ENCODE data around the gene CYBA. TPM values are rescaled to one million over a fixed set of nuclear protein-coding genes. Genes with fewer than 3 reads are reported as not detected.

Gene CYBA
- total and polyA plus RNA-seq, 9 of the 15 experiments (the other 6 are each of a cell fraction or from before 2014, with no cell fraction given) = 0.34 to 683 (median 93.0) TPM

DNA sequence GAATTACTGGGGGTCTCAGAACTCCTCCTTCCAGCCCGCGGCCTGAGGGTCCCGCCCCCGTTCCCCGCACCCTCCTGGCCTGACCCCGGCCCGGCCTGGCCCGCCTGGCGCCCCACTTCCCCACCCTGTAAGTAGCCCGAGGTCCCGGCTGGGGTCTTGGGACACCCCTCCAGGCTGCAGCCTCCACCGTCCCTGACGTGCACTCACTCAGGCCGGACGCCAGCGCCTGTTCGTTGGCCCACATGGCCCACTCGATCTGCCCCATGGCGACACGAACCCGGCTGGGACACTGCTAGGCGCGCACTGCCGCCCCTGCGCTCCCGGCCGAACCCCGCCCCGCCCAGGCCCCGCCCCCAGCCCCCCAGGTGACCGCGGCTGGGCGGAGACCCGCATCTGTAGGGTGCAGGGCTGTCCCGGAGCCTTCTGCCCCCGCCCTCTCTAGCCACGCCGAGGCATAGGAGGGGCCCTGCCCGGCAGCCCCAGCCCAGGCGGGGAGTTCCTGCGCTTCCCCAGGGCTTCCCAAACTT, at the start of gene CYBA (continued):
- TF ChIP-seq ZNF639 (CRISPR knock-in tag; conservative IDR thresholded peaks at IDR 0.05 in 1 of 2, IDR thresholded peaks at IDR 0.05 in 1 of 2) (0 out of 4 replicates have a peak, but pooled peaks of 1 of the 2 experiments have one; percentile 10), BCOR (IDR thresholded peaks at IDR 0.05) (no peak), BRD4 (IDR thresholded peaks at IDR 0.05) (peak; percentile 20; the same call in 1 of the 2 replicates), CREM (IDR thresholded peaks at IDR 0.05; ENCODE audit: low read depth) (no peak)

- Histone ChIP-seq H3K27ac (ENCODE audit: extremely low read depth, low read depth, low read length) (peak overlapping the region; percentile 71; the same call in 2 of the 3 replicates), H3K4me1 (replicated peaks in 1 of 2; ENCODE audit: control insufficient read depth in 2 of 2, insufficient read depth in 2 of 2, low read length in 2 of 2) (peaks cover 15 to 88% of the 10 kb centered on the region in 2 experiments), H4K20me1 (replicated peaks; ENCODE audit: control insufficient read depth, insufficient read depth, low read length) (peaks cover 9% of the 10 kb centered on the region; the same call in 1 of the 2 replicates), H3K27me3 (ENCODE audit: control insufficient read depth in 2 of 2, insufficient read depth in 2 of 2, low read length in 2 of 2) (no peaks in the 10 kb centered on the region), H3K9me3 (replicated peaks; ENCODE audit: control insufficient read depth, insufficient read depth, low read depth, low read length) (no peaks in the 10 kb centered on the region), H3K9ac (ENCODE audit: insufficient read depth in 1 of 2, low read depth in 2 of 2, low read length in 2 of 2) (0 out of 4 replicates have a peak overlapping the region, but pooled peaks of 1 of the 2 experiments have one; percentile 12), H3K4me2 (ENCODE audit: insufficient read depth, low read length) (no peak overlapping the region), H2AFZ (ENCODE audit: low read depth, low read length) (no peak overlapping the region), H3K9me1 (ENCODE audit: control insufficient read depth, insufficient read depth, low read length) (peaks cover 1% of the 10 kb centered on the region), H3K4me3 (no peak overlapping the region), H3K36me3 (ENCODE audit: control insufficient read depth, insufficient read depth, low read length) (peaks cover 75% of the 10 kb centered on the region; the same call in 1 of the 3 replicates), H3K79me2 (ENCODE audit: control insufficient read depth, insufficient read depth, low read length) (peaks cover 41% of the 10 kb centered on the region)
- CTCF ChIA-PET (ENCODE audit: low intra/inter-chr PET ratio) = no interaction called here
- peak; percentile 48 for FAIRE-seq
- no peak for ATAC-seq
- no peak for DNase-seq (ENCODE audit: extremely low read depth in 1 of 4, low spot score in 3 of 4)
- no TSS peak for BruUV-seq (replicated peaks)
- in situ Hi-C loops (cut with MboI) = no loop called here
- TF ChIP-seq FOXJ3 (CRISPR knock-in tag; IDR thresholded peaks at IDR 0.05) (no peak), TEAD4 (IDR thresholded peaks at IDR 0.05; ENCODE audit: low read length) (no peak), TEAD4 (CRISPR knock-in tag; IDR thresholded peaks at IDR 0.05; ENCODE audit: borderline replicate concordance) (peak; percentile 8; the same call in 1 of the 2 replicates), SRF (CRISPR knock-in tag; IDR thresholded peaks at IDR 0.05) (no peak), POLR2AphosphoS5 (IDR thresholded peaks at IDR 0.05; ENCODE audit: control insufficient read depth, insufficient read depth, low read depth, low read length) (no peak), ZNF589 (CRISPR knock-in tag; IDR thresholded peaks at IDR 0.05; ENCODE audit: low read depth) (0 out of 2 replicates have a peak, but pooled peaks have one; percentile 5)
- TF ChIP-seq, protein P1, sequence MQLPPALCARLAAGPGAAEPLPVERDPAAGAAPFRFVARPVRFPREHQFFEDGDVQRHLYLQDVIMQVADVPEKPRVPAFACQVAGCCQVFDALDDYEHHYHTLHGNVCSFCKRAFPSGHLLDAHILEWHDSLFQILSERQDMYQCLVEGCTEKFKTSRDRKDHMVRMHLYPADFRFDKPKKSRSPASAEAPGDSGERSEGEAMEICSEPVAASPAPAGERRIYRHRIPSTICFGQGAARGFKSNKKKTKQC (CRISPR knock-in tag; IDR thresholded peaks at IDR 0.05) = peak; percentile 68; the same call in 1 of the 2 replicates
- TF ChIP-seq, protein P2, sequence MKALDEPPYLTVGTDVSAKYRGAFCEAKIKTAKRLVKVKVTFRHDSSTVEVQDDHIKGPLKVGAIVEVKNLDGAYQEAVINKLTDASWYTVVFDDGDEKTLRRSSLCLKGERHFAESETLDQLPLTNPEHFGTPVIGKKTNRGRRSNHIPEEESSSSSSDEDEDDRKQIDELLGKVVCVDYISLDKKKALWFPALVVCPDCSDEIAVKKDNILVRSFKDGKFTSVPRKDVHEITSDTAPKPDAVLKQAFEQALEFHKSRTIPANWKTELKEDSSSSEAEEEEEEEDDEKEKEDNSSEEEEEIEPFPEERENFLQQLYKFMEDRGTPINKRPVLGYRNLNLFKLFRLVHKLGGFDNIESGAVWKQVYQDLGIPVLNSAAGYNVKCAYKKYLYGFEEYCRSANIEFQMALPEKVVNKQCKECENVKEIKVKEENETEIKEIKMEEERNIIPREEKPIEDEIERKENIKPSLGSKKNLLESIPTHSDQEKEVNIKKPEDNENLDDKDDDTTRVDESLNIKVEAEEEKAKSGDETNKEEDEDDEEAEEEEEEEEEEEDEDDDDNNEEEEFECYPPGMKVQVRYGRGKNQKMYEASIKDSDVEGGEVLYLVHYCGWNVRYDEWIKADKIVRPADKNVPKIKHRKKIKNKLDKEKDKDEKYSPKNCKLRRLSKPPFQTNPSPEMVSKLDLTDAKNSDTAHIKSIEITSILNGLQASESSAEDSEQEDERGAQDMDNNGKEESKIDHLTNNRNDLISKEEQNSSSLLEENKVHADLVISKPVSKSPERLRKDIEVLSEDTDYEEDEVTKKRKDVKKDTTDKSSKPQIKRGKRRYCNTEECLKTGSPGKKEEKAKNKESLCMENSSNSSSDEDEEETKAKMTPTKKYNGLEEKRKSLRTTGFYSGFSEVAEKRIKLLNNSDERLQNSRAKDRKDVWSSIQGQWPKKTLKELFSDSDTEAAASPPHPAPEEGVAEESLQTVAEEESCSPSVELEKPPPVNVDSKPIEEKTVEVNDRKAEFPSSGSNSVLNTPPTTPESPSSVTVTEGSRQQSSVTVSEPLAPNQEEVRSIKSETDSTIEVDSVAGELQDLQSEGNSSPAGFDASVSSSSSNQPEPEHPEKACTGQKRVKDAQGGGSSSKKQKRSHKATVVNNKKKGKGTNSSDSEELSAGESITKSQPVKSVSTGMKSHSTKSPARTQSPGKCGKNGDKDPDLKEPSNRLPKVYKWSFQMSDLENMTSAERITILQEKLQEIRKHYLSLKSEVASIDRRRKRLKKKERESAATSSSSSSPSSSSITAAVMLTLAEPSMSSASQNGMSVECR (CRISPR knock-in tag; IDR thresholded peaks at IDR 0.05) = 0 out of 2 replicates have a peak, but pooled peaks have one; percentile 32
- POLR2A ChIA-PET = interaction anchor here (0.5 kb wide), 1 partner anchor 97 kb away, joined by 3 read pairs; no protein-coding TSS in a partner anchor
- WGBS (ENCODE audit: insufficient coverage, low coverage, missing lambda C conversion rate) = 95% methylated on average over 13 of the region's 14 CpGs
- intact Hi-C loops (cut with micrococcal nuclease) = no loop called here
Measured at GRCh38 chr16:88700322-88700635, 49.4 kb upstream of the CYBA start.
